Activated CD8-positive, alpha-beta memory T cell treated with anti-CD3 and anti-CD28 coated beads, Interleukin-2, amount 50 U/mL, for 4 hours (primary cell): ENCODE data around the gene CNOT9.

ENCODE experiments used
- DNase-seq: peaks from one replicate; pipeline ENCODE4 v3.0.0-alpha.2; 2020

CNOT9 gene

GRCh38 chr2:218578272-218578877 is 9.7 kb downstream of the CNOT9 start:
- no peak for DNase-seq

DNA sequence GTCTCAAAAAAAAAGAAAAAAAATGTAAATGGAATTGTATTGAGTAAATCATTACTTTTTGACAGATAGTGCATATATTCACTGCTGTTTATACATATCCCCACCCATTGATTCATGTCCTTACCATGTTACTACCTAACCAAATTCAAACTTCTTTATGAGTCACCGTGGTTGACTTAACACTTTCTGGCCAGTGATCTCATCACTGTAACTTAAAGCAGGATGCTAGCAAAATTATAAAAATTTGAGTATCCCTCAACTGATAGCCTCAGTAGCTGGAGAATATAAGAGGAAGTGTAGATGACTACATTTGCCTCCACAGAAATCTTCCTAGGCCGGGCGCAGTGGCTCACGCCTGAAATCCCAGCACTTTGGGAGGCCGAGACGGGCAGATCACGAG is 13.4 kb downstream of the CNOT9 start:
- DNase-seq, result no peak

DNA sequence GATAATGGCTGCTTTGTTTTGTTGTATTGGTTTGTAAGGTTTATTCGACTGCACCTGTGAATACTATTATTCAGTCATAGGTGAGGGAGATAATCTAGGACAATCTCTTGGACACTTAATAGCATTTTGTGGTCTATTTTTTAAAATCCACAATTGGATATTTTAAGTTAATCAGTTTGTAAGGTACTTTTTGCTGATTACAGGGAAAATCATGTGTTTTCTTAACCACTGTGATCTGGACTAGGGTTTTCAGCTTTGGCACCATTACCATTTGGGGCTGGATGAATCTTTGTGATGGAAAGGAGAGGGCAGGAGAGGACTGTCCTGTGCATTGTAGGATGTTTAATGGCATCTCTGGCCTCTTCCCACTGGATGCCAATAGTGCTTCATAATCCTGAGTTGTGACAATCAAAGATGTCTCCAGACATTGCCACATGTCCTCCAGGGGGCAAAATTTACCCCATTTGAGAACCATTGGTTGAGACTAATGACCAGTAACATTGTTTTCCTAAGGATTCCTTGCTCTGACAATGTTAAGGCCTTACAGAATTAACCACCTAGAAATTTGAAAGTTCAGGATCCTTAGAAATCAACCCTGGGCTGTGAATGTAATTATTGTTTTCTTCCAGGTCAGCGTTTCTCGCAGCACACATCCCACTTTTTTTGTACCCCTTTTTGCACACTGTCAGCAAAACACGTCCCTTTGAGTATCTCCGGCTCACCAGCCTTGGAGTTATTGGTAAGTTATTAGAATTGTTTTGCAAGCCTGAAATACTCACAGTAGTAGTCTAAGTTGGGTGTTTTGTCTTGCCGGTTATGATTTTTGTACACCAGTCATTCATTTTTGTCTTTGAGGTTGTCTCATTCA is 15.6 kb downstream of the CNOT9 start:
- DNase-seq, result no peak

GRCh38 chr2:218585541-218585940 is 16.9 kb downstream of the CNOT9 start:
- no peak for DNase-seq

DNA sequence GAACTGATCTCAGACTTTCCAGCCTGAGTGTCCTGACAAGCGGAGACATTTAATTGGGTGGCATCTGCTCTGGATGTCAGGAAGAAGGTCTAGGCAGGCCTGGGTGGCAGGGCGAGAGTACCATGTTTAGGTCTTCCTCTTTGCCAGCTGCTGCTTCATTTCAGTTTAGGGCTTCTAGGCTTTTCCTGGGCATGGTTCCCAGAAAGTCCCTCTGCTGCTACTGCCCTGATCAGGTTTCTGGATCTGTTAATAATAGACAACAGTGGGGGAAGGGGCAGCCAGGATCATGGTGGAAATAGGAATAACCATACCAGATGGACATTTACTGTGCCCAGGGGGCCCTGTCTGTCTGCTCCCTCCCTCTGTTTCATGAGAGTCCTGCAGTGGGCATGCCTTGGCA is 36.8 kb downstream of the CNOT9 start:
- DNase-seq, result no peak

- no peak for DNase-seq
Observed at GRCh38 chr2:218607436-218608115, 38.9 kb downstream of the CNOT9 start, which contains the start of gene PLCD4. Gene PLCD4 (plus strand): TSS chr2:218607899. CDS start chr2:218615740, 7,841 bp downstream.

DNA sequence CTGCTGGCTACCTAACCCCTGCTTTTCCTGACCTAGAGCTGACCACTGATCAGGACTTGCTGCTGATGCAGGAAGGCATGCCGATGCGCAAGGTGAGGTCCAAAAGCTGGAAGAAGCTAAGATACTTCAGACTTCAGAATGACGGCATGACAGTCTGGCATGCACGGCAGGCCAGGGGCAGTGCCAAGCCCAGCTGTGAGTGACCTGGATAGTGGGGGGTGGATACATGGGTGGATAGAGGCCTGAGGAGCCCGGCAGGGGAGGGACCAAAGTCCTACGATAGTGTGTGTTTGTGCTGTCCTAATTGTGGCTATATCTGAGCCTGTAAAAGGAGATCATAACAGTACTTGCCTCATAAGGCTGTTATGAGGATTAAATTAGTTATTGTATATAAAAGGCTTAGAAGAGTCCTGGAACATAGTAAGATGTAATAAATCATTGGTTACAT is 47.3 kb downstream of the CNOT9 start:
- no peak for DNase-seq

DNA sequence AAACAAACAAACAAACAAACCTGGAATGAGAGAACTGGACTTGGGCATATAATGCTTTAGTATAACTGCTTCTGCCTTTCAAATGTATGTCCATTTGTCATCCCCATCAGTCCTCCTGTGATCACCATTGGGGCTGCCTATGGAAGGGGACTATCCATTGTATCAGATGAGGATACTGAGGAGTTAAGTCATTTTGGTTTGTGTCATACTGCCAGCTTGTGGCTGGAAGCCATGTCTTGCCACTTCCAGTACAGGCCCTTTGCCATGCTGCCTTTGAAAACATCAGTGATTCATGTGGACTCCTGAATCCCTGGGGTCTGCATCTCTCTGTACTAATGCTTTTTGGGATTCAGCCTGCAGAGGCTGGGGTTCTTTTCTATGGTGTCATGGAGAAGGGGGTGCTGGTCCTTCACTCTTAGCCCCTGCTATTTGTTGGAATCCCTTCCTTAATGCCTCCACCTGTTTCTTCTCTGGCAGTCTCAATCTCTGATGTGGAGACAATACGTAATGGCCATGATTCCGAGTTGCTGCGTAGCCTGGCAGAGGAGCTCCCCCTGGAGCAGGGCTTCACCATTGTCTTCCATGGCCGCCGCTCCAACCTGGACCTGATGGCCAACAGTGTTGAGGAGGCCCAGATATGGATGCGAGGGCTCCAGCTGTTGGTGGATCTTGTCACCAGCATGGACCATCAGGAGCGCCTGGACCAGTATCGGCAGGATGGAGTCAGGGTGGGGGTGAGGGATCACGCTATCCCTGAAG is 49.6 kb downstream of the CNOT9 start:
- DNase-seq, result no peak

DNA sequence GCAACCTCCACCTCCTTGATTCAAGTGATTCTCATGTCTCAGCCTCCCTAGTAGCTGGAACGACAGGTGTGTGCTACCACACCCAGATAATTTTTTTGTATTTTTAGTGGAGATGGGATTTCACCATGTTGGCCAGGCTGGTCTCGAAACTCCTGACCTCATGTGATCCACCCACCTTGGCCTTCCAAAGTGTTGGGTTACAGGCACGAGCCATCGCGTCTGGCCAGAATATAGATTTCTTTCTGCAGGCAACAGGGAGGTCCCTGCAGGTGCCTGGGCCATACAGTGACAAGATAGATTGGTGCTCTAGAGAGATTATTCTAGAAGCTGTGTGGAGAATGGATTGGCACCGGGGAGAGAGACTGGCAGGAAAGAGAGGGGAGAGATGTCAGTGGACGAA is 52.4 kb downstream of the CNOT9 start:
- DNase-seq, result no peak

DNA sequence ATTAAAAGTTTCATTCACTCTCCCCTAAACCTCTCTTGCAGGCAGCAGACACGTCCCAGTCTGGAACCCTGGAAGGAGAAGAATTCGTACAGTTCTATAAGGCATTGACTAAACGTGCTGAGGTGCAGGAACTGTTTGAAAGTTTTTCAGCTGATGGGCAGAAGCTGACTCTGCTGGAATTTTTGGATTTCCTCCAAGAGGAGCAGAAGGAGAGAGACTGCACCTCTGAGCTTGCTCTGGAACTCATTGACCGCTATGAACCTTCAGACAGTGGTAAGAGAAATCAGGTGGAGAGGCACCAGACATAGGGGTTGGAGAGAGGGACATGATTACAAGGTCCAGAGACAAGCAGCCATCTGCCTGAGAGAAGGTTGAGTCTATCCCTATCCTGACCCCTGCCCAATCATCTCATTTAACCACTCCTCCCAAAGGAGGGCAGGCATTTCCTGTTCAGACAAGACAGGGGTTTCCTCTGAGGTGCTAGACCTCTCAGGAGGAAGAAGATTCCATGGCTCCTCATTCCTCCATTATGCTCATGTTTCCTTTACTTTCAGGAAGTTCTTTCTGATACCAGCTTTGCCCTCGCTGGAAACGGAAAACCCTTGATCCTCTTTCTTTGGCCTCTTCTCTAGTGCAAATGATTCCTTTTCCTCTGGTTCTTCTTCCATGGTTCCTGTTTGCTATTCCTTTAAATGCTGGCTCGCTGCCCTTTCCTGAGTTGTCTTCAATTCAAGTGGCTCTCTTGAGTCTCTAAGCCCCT is 54.1 kb downstream of the CNOT9 start:
- no peak for DNase-seq

- DNase-seq, result no peak
Observed at GRCh38 chr2:218623366-218623705, 54.7 kb downstream of the CNOT9 start.

GRCh38 chr2:218626369-218626768 is 57.7 kb downstream of the CNOT9 start:
- DNase-seq, result no peak

DNA sequence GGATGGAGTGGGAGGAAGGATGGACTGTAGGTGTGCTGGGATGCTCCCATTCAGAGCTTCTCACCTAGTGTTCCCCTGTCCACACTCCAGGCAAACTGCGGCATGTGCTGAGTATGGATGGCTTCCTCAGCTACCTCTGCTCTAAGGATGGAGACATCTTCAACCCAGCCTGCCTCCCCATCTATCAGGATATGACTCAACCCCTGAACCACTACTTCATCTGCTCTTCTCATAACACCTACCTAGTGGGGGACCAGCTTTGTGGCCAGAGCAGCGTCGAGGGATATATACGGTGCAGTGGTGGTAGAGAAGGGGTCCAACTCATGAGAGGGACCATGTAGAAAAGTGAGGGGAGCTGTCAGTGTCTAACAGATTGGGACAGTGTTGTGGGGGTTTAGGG is 59.3 kb downstream of the CNOT9 start:
- no peak for DNase-seq

DNA sequence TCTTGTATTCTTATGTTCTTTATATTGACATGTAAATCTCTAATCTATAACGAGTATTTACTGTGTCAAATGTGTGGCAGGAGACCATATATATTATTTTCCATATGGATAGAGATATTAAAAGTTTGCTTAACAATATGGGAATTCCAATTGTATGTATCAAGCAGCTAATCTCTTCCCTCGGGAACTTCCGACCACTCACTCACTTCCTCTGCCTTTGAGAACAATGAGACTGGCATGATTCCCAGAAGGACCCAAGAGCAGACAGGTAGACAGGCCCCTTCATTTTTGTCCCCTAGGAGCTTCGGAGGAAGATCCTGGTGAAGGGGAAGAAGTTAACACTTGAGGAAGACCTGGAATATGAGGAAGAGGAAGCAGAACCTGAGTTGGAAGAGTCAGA is 63.2 kb downstream of the CNOT9 start:
- no peak for DNase-seq

DNA sequence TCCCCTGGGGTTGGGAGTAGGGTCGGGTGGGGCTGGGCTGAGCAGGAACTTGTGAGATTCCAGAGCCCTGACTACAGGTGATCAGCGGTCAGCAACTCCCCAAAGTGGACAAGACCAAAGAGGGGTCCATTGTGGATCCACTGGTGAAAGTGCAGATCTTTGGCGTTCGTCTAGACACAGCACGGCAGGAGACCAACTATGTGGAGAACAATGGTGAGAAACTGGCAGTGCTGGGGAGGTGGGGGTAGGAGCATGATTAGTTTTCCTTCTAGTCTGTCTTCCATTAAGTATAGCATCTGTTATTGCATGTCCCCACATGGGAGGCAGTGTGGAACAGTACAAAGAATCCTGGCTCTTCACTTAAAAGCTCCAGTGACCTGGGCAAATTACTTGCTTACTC is 67.1 kb downstream of the CNOT9 start:
- DNase-seq, result no peak

DNA sequence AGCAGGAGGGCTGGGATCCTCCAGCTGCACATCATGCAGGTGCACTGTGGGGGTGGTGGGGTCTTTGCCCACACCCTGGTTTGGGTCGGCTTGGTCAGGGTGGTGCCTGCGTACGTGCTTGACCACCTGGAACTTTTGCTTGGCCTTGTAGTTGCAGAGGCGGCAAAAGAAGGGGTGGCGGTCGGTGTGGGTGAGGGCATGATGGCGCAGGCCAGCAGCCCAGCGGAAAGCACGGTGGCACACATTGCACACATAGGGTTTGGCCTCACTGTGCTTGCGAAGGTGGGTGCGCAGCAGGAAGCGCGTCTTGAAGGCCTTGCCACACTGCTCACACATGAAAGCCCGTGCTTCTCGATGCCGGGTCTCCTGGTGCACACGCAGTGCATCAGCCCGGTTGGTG is 69.7 kb downstream of the CNOT9 start:
- DNase-seq, result no peak

- no peak for DNase-seq
Observed at GRCh38 chr2:218642121-218642656, 73.5 kb downstream of the CNOT9 start.

- no peak for DNase-seq
Observed at GRCh38 chr2:218642786-218643185, 74.1 kb downstream of the CNOT9 start.

DNA sequence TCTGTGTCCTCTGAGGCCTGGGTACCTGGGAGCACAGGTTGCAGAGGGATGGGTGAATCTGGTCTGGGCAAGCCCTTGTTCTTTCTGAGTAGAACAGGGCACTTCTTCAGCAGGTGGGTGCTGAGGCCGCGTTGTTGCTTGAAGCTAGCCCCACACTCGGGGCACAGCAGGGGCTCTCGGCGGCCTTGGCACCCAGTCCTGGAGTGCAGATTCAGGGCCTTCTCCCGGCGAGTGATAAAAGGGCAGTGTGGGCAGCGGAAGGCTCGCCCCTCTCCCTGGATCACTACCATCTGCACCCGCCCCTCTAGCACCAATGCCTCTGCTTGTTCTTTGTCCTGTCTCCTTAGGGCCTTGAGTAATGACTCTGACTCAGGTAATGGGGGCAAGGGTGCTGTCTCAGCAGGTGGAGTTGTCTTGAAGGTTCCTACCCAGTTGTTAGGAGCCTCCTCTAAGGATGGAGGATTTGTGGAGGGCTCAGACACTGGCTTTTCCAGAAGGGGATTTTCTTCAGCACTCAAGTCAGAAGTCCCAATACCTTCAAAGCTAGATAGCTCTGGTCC is 75.2 kb downstream of the CNOT9 start:
- DNase-seq, result no peak

GRCh38 chr2:218644721-218645120 is 76.1 kb downstream of the CNOT9 start:
- DNase-seq, result no peak

GRCh38 chr2:218645126-218645525 is 76.5 kb downstream of the CNOT9 start:
- no peak for DNase-seq
